Activated naive CD8-positive, alpha-beta T cell treated with anti-CD3 and anti-CD28 coated beads, Interleukin-2, amount 50 U/mL, for 16 hours (primary cell): ENCODE results near the gene CENPU.
"Not testable (repeated sequence)": the region's sequence is repeated elsewhere in the genome, so short reads cannot be mapped to it uniquely, and the experiment has no call there.

Experiments
- DNase-seq: peaks from one replicate; pipeline ENCODE4 v3.0.0-alpha.2; 2020; ENCODE audit warnings: low read depth, low spot score

The CENPU gene

DNA sequence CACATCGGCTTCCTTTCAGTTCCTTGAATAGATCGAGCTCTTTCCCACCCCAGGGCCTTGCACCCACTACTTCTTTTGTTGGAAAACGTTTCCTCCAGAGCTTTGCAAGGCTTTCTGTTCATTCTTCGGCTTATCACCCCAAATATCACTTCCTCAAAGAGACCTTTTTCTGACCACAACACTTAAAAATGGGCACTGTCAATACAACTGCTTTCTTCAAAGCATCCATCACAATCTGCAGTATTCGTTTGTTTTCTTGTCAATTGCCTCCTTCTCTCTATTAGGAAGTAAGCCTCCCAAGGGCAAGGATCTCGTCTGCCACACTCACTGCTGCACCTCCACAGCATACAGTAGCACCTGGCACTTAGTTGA lies 17.7 kb upstream of the CENPU start:
- no peak for DNase-seq

- DNase-seq: no peak
Measured at GRCh38 chr4:184750926-184751584, 17.2 kb upstream of the CENPU start.

DNA sequence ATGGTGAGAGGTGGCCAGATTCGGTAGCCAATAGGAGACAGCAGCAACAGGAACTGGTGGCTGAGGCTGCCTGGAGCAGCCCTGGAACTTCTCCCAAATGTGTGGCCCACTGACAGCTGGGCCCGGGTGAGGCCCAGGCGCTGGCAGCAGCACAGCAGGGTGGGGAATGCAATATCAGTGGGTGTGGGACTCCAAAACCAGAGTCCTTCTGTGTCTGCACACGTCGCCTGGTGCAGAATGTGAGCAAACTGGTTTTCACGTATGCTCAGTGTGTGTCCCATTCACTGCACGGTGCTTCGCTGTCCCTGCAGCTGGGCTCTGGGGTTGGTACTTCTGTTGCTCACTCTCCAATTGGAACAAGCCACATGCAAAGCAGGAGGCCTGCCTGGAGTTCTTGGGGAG lies 14.4 kb upstream of the CENPU start:
- DNase-seq: no peak

DNA sequence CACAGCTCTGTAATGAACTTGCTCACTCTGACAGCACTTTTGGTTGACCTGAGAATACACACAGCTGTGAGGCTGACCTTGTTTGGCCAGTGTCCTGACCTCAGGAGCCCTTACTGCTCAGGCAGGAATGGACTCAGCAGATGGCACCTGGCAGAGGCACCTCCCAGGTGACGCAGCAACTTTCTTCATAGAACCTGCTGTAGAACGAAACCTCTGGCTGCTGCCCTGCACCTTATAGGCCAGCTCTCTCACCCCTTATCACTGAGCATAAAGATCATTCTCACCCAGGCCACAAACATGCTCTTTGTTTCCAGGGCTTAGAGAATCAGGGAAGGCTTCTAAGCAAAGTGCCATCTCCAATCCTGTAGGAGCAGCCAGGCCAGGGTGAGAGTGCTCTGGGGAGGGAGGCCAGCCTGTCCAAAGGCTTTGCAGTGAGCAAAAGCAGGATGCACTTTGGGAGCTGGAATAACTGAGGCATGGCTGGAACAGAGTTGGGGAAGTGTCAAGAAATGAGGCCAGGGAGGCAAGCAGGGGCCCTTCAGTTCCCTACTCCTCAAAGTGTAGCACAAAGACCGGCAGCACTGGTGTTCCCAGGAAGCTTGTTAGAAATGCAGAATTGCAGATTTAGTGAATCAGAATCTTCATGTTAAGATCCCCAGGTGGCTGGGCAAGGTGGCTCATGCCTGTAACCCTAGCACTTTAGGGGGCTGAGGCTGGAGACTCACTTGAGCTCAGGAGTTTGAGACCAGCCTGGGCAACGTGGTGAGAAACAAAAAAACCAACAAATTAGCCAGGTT lies 13.3 kb upstream of the CENPU start:
- DNase-seq: no peak

- DNase-seq: peak; percentile 56
Measured at GRCh38 chr4:184745831-184746795, 12.2 kb upstream of the CENPU start.

GRCh38 chr4:184744236-184744635 lies 10.3 kb upstream of the CENPU start:
- DNase-seq: no peak

DNA sequence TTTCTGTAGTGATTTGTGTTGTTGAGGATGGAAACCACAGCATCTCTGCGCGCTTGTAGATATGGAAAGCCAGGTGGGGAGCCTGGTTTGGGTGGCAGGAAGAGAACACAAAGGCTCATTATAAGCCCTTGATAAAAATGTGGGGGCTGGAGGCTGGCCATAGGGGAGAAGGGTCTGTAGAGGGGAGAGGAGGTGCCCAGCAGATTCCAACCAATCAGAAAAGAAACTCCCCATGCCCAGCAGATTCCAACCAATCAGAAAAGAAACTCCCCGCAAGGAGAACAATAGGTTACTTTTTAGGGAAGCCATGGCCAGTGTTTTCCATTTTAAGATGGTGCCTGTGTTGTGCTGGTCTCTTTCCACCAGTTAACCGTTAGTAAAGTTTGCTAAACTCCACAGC lies 9.8 kb upstream of the CENPU start:
- DNase-seq: no peak

DNA sequence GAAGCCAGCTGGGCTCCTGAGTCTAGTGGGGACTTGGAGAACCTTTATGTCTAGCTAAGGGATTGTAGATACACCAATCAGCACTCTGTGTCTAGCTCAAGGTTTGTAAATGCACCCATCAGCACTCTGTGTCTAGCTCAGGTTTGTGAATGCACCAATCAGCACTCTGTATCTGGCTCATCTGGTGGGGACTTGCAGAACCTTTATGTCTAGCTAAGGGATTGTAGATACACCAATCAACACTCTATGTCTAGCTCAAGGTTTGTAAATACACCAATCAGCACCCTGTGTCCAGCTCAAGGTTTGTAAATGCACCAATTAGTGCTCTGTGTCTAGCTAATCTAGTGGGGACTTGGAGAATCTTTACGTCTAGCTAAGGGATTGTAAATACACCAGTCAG lies 7.8 kb upstream of the CENPU start:
- DNase-seq: not testable (repeated sequence)

- no peak for DNase-seq
Measured at GRCh38 chr4:184740980-184741391, 7.1 kb upstream of the CENPU start.

- not testable (repeated sequence) for DNase-seq
Measured at GRCh38 chr4:184739575-184739974, 5.7 kb upstream of the CENPU start.

DNA sequence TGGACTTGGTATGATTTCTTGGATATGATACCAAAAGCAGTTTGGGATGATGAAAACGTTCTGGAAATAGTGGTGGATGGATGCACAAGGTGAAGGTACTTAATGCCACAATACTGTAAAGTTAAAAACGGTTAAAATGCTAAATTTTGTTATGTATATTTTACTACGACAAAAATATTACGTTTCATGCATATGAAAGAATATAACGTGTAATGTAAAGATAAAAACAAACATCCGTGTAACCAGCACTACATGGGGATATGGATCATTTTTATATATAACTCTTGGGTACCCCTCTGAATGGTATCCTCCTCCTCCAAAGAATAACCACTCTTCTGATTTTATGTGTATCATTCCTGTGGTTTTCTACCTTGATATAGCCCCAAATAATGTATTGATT lies 862 bp upstream of the CENPU start:
- DNase-seq: no peak

DNA sequence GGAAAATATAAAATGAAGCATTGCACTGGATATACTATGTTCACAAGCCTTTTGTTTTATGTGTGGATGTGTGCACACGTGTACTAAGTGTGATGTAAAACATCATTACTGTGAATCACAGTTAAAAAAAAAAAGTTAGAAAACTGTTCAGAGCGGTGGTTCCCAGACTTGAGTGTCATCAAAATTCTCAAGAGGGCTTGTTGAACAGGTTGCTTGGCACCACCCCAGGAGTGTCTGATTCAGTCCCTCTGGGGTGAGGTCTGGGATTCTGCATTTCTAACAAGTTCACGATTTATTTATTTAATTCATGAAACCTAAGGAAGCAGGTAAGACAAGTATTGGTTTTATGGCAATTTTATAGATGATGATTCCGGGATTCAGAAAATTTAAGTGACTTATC lies 1.8 kb downstream of the CENPU start:
- no peak for DNase-seq

DNA sequence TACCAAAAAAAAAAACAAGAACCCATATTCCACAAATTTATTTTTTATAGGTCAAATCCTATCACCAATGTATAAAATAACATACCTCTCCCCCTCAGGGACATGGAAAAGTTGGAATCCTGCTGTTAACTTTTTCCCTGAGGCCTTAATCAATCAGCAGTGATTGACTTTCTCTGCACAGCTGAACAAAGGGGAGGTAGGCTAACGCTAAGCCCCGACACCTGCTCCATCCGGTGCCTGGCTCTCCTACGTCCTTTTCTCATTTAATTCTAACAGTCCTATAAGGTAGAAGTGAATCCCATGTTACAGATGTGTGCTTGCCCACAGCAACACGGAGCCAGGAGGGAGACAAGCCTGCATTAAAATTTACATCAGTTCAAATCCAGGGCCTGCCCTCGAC lies 2.8 kb downstream of the CENPU start:
- no peak for DNase-seq

DNA sequence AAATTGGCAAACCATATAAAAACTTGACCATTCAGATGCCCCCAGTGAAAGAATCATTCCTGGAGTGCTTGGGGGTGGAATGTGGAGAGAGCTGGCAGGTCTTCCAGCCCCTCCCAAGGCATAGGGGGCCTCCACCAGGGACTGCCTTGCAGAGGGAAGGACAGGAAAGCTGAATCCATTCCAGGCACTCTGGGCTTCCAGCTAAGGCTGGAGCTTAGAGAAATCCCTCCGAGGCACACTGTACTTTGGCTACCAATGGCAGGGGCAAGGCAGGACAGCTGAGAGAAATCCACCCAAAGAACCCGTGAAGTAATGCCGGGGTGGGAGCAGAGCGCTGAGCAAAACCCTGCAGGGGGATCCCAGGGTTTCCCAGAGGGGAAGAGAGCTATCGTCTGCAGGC lies 4.0 kb downstream of the CENPU start:
- no peak for DNase-seq

DNA sequence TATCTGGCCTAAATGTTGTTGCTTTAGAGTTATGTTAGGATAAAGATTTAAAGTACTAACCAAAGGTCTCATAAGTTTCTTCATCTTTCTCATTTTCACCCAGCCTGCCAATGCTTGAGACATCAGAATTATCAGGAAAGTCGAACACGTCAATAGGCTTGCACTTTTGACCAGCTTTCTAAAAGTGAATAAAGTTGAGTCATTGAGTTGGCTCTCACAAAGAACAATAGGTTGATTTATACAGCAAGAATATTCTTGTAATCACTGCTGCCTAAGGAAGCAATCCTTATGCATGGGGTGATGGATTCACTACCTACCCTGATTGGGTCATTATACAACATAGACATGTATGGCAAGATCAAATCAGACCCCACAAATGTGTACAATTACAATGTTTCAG lies 5.0 kb downstream of the CENPU start:
- no peak for DNase-seq

GRCh38 chr4:184727430-184727829 lies 6.5 kb downstream of the CENPU start:
- DNase-seq: no peak

DNA sequence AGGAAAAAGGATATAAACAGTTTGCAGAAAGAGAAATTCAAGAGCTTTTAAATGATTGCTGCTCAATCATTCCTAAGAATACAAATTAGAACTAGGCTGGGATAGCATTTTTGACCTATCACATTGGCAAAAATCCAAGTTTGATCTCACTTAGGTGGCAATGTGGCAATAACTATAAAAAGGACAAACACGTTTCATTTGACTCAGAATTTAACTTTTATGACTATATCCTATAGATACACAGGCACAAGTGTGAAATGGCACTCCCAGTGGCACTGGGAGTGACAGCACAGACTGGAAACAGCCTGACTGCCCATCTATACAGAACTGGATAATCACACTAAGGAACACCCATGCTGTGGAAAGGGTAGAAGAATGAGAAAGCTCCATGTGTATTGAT lies 11.1 kb downstream of the CENPU start:
- DNase-seq: no peak

- no peak for DNase-seq
Measured at GRCh38 chr4:184721254-184721653, 12.6 kb downstream of the CENPU start.

DNA sequence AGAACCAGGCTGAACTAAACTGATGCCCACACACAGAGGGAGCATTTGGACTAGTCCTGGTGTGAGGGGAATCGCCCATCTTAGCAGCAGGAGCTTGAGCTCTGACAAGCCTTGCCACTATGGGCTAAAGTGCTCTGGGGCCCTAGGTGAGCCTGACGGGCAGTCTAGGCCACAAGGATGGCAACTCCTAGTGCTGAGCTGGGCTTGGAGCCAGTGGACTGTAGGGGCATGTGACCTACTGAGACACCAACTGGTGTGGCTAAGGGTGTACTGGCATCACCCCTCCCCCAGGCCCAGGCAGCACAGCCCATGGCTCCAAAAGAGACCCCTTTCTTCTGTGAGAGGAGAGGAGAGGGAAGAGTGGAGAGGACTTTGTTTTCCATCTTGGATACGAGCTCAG lies 14.5 kb downstream of the CENPU start:
- no peak for DNase-seq

DNA sequence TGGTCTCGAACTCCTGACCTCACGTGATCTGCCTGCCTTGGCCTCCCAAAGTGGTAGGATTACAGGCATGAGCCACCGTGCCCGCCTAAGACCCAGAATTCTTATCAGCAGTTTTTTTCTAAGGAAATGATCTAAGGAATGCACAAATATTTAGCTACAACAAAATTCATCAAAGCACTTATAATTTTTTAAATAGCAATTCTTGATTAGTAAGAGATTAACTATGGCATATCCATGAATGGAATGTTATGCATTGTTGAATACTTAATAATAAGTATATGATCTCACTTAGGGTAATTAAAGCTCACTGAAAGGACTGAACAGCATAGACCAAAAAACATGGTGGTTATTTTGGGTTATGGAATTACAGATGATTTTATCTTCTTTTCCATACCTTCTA lies 18.4 kb downstream of the CENPU start:
- no peak for DNase-seq

DNA sequence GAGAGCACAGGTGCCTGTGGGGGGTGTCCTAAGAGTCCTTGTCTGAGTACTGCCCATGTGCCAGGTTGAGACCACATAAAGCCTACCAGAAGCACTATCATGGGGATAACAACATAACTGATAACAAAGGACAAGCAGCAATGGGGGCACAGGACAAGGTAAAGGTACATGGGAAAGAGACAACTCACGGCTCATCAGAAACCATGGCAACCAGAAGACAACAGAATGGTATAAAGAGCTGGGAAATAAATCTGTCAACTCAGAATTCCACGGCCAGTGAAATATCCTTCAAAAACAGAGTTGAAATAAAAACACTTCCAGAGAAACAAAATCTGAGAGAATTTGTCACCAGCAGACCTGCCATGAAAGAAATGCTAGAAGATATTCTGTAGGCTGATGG lies 20.0 kb downstream of the CENPU start:
- no peak for DNase-seq

GRCh38 chr4:184712322-184712721 lies 21.6 kb downstream of the CENPU start:
- no peak for DNase-seq
